ENCODE data around the gene COX20.
A peak's percentile ranks its signal among the peaks of the same experiment; 100 is the strongest.
"Not testable (repeated sequence)": the region's sequence is repeated elsewhere in the genome, so short reads cannot be mapped to it uniquely, and the experiment has no call there.

The COX20 gene

DNA sequence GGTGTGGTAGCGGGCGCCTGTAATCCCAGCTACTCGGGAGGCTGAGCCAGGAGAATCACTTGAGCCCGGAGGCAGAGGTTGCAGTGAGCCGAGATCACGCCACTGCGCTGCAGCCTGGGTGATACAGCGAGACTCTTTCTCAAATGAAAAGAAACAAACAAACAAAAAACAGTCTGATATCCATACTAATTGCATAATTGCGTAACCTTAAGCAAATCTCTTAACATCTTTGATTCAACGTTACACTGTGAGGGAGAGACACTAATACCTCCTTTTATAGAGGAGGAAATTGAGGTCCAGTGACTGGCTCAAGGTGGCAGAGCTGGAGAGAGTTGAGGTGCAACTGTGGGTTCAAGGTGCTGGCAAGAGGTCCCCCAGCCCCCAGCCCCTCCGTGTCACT lies 12.6 kb upstream of the COX20 start:
- DNase-seq (ENCODE audit: low spot score), result no peak

DNA sequence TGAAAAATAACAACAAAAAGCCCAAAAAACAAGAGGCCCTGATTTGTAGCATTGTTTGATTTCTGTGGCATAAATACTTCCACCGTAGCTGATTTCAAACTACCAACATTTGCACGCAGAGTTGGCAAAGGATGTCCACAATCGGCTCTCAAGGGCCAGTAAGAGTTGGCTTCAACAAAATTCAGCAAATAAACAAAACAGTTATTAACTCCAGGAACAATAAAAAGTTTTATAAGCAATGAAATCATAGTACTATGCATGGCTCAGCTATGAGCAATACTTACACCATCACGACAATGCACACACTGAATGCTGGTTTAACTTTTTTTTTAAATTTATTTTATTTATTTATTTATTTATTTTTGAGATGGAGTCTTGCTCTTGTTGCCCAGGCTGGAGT lies 8.7 kb upstream of the COX20 start:
- no peak for DNase-seq (ENCODE audit: low spot score)

DNA sequence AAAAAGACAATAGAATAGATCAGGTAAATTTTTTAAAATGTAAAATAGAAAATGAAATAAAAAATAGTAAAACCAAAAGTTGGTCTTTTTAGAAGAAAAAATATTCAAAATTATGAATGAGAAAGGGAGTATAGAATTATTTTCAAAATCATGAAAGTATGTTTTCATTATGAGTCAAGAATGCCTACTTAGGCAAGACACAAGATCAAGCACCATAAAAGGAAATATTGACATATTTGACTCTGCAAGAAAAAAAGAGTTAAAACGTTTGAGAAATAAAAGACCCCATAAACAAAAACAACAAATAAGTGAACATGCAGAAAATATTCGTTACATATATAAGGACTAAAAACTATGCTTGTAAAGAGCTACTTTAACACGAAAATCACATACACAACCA lies 4.8 kb upstream of the COX20 start:
- DNase-seq (ENCODE audit: low spot score), result no peak

DNA sequence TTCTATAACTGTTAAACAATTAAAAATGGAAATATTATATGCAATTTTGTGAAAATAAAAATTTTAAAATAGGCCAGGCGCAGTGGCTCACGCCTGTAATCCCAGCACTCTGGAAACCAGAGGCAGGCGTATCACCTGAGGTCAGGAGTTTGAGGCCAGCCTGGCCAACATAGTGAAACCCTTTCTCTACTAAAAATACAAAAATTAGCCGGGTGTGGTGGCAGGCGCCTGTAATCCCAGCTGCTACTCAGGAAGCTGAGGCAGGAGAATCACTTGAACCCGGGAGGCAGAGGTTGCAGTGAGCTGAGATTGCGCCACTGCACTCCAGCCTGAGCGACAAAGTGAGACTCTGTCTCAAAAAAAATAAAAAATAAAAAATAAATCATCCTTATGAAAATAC lies 2.2 kb upstream of the COX20 start:
- not testable (repeated sequence) for DNase-seq (ENCODE audit: low spot score)

DNA sequence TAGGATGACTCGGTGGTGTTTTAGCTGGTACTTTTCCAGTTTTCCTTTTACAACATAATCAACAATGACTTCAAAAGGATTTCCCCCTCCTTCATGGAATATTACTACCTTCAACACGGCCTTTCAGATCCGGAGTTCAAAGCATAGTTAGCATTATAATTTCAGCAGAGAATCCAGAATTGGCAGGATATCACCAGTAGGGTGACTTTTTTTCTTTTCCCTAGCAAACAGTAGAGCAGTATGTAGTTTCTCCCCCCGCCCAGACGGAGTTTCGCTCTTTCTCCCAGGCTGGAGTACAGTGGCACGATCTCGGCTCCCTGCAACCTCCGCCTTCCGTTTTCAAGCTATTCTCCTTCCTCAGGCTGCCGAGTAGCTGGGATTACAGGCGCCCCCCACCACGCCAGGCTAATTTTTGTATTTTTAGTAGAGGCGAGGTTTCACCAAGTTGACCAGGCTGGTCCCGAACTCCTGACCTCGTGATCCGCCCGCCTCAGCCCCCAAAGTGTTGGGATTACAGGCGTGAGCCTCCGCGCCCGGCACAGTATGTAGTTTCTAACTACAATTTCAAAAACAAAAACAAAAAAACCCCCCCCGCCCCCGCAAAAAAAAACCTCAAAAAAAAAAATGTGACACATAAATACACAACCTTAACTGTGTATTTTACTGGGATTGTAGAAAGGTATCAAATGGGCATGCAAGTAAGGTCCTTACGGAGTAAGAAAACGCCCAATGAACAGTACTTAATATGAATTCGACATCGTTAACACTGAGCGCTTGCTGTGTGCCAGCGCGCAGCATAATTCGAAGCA lies 1.5 kb upstream of the COX20 start:
- DNase-seq (ENCODE audit: low spot score), result peak; percentile 58

DNA sequence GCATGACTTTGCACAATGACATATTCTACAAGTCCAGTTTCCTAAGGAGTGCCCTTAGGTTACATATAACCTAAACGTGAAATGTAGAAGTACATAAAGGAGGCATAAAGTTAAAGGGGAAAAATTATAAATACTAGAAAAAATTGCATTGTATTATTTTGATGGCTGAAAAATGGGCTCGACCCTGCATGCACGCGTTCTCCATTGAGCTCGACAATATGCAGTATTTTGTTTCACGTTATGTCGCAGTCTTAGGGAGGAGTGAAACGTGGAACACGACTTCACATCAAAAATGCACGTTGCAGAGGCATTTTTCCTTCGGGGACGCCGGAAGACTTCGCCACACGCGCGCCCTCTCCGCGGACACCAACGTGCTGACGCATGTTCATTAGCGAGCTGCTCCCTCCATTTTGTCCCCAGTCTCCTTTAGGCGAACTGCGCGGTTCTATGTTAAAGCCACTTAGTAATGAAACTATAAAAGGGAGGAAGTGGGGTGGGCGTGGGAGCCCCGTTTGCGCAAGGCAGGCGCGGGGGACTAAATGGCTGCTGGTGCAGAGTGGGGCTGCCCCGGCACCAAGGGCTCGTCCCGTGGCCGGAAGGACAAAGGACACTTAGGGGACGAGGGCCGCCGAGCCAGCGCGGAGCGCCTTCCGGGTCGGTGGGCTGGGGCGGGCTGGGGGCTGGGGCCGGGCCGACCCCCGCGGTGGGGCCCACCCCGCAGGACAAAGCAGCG lies 749 bp upstream of the COX20 start:
- peak; percentile 95 for DNase-seq (ENCODE audit: low spot score)

DNA sequence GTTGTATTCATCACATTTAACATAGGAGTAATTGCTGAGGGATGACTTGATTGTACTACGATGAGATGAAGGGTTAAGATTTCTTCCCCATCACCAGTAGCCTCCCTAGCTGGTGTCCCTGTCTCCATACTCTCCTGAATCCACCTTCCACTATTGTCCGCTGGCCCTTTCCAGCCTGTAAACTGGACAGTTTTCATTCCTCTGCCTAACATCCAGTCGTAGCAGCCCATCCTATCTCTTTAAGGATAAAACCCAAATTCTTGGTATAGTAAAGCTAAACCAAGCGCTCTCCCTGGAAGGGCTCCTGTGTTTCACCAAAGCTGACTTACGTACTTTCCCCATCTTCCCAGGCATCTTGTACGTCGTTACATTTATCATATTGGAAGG lies 670 bp downstream of the COX20 start:
- no peak for DNase-seq (ENCODE audit: low spot score)

DNA sequence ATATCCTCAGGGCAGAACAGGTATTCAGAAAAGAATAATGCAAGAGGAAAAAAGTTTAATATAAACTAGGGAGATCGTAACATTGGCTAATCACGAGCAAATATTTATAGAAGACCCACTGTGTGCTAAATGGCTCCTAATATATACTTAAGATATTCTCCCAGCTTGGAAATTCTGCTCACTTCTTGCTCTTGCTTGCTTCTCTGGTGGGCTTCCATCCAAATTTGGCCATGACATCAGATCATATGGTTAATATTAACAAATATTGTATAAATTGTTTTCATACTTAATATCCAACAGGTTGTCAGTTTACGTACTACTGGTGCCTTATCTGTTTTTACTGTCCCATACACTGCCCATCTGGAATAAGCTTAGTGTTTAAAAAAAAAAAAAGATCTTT lies 1.1 kb downstream of the COX20 start:
- DNase-seq (ENCODE audit: low spot score), result no peak

DNA sequence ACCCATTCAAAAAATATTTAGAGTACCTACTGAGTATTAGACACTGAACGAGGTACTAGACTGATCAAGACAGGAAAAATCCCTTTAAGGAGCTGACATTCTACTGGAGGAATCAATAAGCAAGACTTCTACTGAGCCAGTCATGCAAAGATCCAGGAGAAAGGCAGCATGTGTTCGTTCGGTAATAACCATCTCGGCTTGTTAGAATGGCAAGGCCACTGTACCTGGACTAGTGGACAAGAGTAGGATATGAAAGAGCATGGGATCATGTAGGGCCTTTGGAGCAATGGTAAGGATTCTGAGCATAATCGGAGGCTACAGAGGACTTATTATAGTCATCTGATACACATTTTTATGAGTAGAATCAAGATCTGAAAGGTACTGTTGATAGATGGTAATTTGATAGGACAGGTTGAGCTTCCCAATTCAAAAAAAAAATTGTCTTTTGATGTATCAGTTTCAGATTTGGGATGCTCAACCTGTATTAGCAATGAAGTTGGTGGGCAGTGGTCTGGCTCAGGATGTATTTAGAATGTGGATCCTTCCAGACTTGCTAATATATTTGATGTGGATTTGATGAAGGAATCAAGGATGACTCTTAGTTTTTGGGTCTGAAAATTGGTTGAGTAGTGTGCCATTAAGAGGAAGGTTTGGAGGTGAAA lies 2.3 kb downstream of the COX20 start:
- no peak for DNase-seq (ENCODE audit: low spot score)

DNA sequence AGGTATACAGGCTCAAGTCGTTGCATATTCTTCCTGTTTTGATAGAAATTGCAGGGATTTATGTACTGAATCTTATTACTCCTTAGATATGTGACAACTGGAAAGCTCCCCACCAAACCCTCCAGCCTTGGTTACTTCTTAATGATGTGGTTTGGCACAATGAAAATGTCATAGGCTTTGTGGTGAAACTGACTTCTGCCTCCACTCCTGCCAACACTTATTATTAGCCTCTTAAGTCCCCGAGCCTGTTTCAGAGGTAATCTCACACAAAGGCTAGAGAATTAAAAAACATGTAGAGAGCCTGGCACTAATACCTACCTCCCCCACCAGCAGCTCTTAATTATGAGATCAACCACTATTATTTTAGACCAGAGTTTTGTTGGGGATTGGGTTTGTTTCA lies 4.2 kb downstream of the COX20 start:
- no peak for DNase-seq (ENCODE audit: low spot score)

DNA sequence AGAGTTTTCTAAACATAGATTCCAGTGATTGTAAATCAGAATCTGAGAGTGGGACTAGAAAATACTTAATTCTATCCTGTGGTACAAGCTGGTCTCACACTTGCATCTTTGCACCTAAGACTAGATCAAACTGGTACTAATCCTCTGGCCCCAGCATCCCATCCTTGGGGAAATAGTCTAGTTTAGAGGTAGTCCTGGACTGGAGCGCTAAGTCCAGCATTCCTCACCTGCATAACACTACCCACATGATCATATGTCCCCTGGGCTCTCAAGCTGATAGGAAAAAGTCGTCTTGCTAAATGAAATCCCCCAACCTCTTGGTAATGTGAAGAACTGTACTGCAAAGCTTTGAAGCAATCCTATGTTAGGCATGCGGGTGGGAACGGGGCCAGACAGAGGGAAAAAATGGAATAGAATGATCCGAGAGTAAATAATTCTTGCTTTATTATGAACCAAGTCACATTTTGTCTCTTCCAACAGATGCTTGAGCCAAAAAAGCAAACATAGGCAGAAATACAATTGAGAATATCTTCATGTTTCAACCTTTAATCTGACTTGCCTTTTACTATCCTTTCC lies 4.8 kb downstream of the COX20 start:
- DNase-seq (ENCODE audit: low spot score), result no peak

DNA sequence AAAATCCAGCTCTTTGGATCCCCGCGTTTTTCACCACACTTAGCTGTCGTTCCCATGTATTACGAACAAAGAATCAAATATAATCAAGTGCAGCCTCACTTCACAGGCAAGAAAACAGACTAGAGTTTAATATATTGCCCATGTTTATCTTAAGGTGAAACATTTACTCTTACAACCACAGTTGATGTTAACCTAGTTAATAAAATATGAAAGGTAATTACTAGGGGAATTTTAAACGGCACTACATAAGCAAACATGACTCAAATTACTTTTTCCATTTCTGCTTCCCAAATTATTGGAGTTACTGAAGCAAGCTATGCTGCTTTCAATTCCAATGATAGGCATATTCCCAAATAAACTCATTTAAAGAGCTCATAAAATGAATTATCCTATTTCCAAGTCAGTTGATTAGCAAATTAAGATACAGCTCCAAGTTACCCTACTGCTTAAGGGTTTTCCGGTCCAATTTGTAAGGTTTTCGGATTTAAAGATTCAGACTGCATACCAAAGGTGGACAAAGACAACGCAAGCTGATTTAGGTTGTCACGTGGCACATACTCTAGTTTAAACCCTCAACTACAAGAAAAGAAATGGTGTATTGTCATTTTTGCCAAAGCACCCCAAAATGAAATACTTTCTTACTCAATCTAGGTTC lies 5.9 kb downstream of the COX20 start:
- DNase-seq (ENCODE audit: low spot score), result no peak

DNA sequence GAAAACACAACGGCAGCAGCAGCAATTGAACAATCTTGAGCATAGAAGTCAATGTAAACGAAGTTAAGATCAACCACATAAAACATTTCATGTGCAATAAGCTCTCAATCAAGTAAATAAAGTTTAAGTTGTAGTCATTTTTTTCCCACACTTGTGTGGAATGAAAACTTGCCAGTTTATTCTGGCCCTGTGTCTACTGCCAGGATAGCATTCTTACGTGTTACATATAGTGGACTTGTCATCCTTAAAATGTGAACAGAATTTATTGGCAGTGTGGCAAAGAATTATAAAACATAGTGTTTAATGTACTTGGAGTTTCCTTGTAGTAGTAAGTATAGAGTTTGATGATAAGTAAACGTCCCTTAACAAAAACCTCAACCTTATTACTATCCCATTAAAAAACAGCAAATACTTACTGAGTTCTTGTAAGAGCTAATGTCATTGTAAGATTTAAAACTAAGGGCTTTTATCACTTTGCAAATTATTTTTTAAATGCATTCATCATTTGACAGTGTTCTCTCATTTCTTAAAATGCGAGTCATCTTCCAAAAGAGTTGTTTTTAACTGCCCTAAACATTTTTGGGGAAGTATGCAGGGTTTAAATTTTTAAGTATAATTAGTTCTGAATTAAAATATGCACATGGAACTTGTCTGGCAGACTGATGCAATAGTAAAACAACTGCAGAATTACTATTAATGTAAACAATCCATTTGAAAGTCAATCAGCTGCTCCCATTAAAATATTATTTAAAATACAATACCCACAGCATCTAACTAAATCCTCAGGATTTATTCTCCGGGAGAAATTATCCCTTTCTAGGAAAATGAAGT lies 7.9 kb downstream of the COX20 start:
- DNase-seq (ENCODE audit: low spot score), result no peak

DNA sequence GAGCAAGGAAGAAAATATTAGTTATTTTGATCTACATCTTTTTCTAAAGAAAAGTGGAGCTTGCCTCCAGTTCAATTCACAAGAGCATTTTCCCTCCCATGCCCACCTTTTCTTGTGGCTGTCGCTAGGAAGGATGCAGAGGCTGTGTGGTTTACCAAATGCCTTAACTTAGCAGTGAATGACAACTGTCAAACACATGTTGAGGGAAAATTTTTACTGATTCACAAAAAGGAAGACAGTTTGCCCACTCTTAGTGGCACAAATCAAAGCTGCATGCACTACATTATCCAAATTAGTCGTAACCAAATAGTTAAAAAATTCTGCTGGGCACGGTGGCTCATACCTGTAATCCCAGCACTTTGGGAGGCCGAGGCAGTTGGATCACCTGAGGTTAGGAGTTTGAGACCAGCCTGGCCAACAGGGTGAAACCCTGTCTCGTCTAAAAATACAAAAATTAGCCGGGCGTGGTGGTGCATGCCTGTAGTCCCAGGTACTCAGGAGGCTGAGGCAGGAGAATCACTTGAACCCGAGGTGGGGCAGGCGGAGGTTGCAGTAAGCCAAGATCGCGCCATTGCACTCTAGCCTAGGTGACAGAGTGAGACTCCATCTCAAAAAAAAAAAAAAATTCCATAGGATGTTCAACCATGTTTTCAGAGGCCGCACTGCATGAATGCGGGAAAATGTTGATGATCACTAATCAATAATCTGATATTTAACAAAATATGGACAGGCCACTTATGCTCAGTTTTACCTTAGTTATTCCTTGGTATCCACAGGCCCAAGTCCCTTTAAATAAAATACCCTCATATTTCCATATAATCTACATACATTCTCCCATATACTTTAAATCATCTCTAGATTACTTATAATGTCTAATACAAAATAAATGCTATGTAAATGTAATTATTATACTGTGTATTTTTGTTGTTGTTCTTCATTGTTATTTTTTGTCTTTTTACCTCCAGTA lies 9.0 kb downstream of the COX20 start:
- DNase-seq (ENCODE audit: low spot score), result no peak

DNA sequence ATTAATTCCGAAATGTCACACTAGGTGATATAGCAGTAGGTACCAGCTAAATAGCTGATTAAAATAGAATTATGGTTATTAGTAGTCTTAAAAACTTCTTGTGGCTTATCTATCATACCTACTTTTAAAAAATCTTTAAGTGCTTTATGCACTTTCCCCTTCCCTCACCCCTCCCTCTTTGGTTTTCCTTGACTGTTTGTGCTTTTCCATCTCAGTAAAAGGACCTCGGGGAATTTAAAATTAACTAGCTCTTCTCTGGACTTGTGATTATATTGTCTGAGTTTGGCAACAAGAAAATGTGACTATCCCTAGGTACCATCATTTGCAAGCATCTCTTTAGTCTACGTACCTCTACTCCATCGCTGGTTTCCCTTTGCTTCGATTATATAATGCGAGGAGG lies 11.2 kb downstream of the COX20 start:
- no peak for DNase-seq (ENCODE audit: low spot score)

DNA sequence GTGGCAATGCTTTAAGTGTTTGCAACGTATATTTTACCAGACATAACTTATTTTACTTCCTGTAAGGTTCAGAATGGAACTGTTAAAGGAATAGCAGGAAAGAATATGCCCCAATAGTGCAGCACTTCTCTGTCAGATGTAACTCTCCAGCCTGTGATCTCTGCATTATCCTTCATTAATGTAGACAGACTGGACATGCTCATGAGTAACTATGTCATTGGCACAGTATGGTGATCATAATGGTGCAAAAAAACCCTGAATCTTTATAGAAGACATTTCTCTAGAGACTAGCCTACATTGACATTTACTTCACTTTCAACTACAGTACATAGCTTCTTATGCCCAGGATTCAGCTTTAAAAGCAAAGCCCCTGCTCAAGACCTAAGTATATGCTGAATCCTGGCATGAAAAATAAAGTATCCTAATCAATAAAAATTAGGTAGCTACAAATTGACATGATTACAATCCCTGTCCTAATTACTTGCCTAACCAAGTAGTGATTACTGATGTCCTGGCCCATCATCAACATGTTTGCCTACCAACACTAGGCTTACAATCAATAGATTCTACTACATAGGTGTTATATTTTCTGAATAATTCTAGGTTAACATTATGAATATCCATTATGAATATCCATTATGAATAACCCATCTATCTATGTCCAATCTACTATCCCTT lies 13.9 kb downstream of the COX20 start:
- no peak for DNase-seq (ENCODE audit: low spot score)

DNA sequence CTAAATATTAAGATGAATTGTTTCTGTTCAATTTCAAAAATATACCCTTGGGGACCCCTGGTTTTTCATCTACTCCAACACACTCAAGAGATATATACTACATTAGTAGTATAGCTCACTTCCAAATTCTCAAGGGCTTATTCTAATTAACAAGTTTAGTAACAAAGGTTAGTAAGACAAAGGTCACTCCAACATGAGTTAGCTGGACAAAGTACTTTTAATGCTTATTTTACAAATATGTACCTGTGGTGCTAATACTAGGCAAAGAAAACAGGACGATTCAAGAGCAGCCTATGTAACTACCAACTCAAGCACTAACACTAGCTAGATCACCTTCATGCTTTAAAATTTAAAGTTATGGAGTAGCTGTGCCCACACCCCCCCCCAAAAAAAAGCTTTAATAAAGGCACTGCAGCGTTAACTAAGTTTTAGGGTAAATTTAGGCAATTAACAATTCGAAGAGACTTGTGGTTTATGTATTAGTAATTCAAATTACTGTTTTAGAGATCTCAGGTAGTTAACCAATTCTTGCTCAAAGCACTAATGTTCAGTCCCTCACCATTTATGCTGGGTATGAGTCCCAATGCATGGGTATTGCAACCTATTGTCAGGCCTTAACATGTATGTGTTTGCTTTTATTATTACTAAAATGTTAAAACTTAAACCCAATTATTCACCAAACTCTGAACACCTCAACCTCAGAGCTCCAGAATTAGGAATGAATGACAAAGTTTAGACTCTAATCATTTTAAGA lies 14.8 kb downstream of the COX20 start:
- no peak for DNase-seq (ENCODE audit: low spot score)

DNA sequence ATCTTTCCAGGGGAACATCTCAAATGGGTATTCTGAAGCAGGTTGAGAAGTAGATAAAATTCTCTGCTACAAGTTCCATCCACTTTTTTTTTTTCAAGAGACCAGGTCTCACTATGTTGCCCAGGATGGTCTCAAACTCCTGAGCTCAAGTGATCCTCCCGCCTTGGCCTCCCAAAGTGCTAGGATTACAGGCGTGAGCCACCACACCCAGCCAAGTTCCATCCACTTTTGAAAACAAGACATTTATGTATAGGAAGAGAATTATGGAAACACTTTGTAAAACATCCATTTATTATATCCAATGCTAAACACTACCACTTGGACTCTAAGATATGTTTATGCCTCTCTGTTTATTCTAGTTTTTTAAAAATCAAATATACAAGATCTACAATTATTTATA lies 15.4 kb downstream of the COX20 start:
- no peak for DNase-seq (ENCODE audit: low spot score)

All from ecto neural progenitor cell (in vitro differentiated cells).